ENCODE results near the gene EFCAB6.

EFCAB6 gene

GRCh38 chr22:43537019-43537585 is 275.0 kb downstream of the EFCAB6 start:
- ATAC-seq, result no peak
- TF ChIP-seq ZC3H10 (CRISPR knock-in tag; IDR thresholded peaks at IDR 0.05), result no peak
- TF ChIP-seq ESRRG (CRISPR knock-in tag; IDR thresholded peaks at IDR 0.05), result no peak
- TF ChIP-seq ZNF8 (CRISPR knock-in tag; IDR thresholded peaks at IDR 0.05), result no peak
- TF ChIP-seq RARB (CRISPR knock-in tag; IDR thresholded peaks at IDR 0.05), result no peak
- TF ChIP-seq SNAI2 (CRISPR knock-in tag; IDR thresholded peaks at IDR 0.05), result no peak
- no peak for TF ChIP-seq POU6F1 (CRISPR knock-in tag; IDR thresholded peaks at IDR 0.05; ENCODE audit: borderline replicate concordance, low read depth)
- TF ChIP-seq, protein P1, sequence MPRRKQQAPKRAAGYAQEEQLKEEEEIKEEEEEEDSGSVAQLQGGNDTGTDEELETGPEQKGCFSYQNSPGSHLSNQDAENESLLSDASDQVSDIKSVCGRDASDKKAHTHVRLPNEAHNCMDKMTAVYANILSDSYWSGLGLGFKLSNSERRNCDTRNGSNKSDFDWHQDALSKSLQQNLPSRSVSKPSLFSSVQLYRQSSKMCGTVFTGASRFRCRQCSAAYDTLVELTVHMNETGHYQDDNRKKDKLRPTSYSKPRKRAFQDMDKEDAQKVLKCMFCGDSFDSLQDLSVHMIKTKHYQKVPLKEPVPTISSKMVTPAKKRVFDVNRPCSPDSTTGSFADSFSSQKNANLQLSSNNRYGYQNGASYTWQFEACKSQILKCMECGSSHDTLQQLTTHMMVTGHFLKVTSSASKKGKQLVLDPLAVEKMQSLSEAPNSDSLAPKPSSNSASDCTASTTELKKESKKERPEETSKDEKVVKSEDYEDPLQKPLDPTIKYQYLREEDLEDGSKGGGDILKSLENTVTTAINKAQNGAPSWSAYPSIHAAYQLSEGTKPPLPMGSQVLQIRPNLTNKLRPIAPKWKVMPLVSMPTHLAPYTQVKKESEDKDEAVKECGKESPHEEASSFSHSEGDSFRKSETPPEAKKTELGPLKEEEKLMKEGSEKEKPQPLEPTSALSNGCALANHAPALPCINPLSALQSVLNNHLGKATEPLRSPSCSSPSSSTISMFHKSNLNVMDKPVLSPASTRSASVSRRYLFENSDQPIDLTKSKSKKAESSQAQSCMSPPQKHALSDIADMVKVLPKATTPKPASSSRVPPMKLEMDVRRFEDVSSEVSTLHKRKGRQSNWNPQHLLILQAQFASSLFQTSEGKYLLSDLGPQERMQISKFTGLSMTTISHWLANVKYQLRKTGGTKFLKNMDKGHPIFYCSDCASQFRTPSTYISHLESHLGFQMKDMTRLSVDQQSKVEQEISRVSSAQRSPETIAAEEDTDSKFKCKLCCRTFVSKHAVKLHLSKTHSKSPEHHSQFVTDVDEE (CRISPR knock-in tag; IDR thresholded peaks at IDR 0.05), result no peak
- no peak for TF ChIP-seq OSR1 (CRISPR knock-in tag; IDR thresholded peaks at IDR 0.05)
- TF ChIP-seq PATZ1 (CRISPR knock-in tag; IDR thresholded peaks at IDR 0.05; ENCODE audit: borderline replicate concordance), result no peak
- TF ChIP-seq ZFP30 (CRISPR knock-in tag; IDR thresholded peaks at IDR 0.05), result no peak
- no peak for TF ChIP-seq ZFP3 (CRISPR knock-in tag; IDR thresholded peaks at IDR 0.05)

DNA sequence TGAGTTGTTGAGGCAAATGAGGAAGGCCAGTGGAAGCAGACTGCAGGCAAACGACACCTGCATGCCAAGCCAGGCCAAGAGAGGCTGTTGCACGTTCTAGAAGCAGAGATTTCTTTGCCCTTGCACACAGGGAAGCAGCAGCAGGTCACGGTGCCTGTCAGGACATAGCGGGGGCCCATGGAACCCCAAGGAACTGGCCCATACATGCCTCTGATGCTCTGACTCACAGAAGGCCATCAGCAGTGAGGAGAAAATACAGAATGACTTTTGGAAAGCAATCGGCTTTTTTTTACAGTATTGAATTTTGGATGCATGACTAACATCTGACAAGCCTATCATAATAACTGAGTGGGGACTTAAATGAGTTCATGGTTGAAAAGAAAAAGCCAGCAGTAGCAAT is 276.4 kb downstream of the EFCAB6 start:
- no peak for ATAC-seq
- TF ChIP-seq RARB (CRISPR knock-in tag; IDR thresholded peaks at IDR 0.05), result no peak
- no peak for TF ChIP-seq ISL1 (CRISPR knock-in tag; IDR thresholded peaks at IDR 0.05)
- TF ChIP-seq SNAI2 (CRISPR knock-in tag; IDR thresholded peaks at IDR 0.05), result no peak
- TF ChIP-seq TOX (CRISPR knock-in tag; IDR thresholded peaks at IDR 0.05; ENCODE audit: borderline replicate concordance), result no peak
- no peak for TF ChIP-seq POU6F1 (CRISPR knock-in tag; IDR thresholded peaks at IDR 0.05; ENCODE audit: borderline replicate concordance, low read depth)
- TF ChIP-seq PPARA (CRISPR knock-in tag; IDR thresholded peaks at IDR 0.05; ENCODE audit: borderline replicate concordance), result no peak
- no peak for TF ChIP-seq CREB5 (CRISPR knock-in tag; IDR thresholded peaks at IDR 0.05; ENCODE audit: low read depth)
- no peak for TF ChIP-seq PATZ1 (CRISPR knock-in tag; IDR thresholded peaks at IDR 0.05; ENCODE audit: borderline replicate concordance)

- no peak for TF ChIP-seq ISL1 (CRISPR knock-in tag; IDR thresholded peaks at IDR 0.05)
- no peak for TF ChIP-seq ARNTL (CRISPR knock-in tag; IDR thresholded peaks at IDR 0.05; ENCODE audit: borderline replicate concordance, low read depth)
- TF ChIP-seq ZNF565 (CRISPR knock-in tag; conservative IDR thresholded peaks at IDR 0.05; ENCODE audit: low read depth), result no peak
- TF ChIP-seq OSR1 (CRISPR knock-in tag; IDR thresholded peaks at IDR 0.05), result no peak
- TF ChIP-seq RARB (CRISPR knock-in tag; IDR thresholded peaks at IDR 0.05), result no peak
- no peak for TF ChIP-seq BACH2 (CRISPR knock-in tag; IDR thresholded peaks at IDR 0.05; ENCODE audit: borderline replicate concordance)
- TF ChIP-seq, protein P1 (CRISPR knock-in tag; IDR thresholded peaks at IDR 0.05), result no peak
- no peak for TF ChIP-seq ZC3H10 (CRISPR knock-in tag; IDR thresholded peaks at IDR 0.05)
- TF ChIP-seq GLIS3 (CRISPR knock-in tag; IDR thresholded peaks at IDR 0.05), result no peak
- no peak for TF ChIP-seq ZNF8 (CRISPR knock-in tag; IDR thresholded peaks at IDR 0.05)
- TF ChIP-seq PATZ1 (CRISPR knock-in tag; IDR thresholded peaks at IDR 0.05; ENCODE audit: borderline replicate concordance), result no peak
- ATAC-seq, result no peak
Observed at GRCh38 chr22:43535336-43535735, 276.8 kb downstream of the EFCAB6 start.

All from SK-N-SH treated with all-trans-retinoic acid at 6 μM for 48 hours (cell line).